K562 (cell line): ENCODE measurements around the gene COPG2. TPM values are rescaled to one million over a fixed set of nuclear protein-coding genes. Genes with fewer than 3 reads are reported as not detected.

Experiments
- ATAC-seq: fragments of 200-7000 bp; cut with Tn5 transposase; 3 replicates; pipeline ENCODE4 v1.9.1; 2020; ENCODE audit warnings: moderate library complexity
- BruUV-seq: library from RNA; stranded (reverse); fragments of 400-500 nt; replicated peaks from 2 replicates; lab custom pipeline; 2021; lab: Mats Ljungman, UMichigan
- CTCF ChIA-PET: fragments of 300-600 bp; formaldehyde crosslinking; extraction: SDS; loops from one replicate; lab custom pipeline; 2021; ENCODE audit warnings: low intra/inter-chr PET ratio; lab: Yijun Ruan, JAX
- POLR2A ChIA-PET: fragments of 300-600, 350-650 bp; sonication (Branson Sonifier 250); formaldehyde crosslinking; extraction: SDS; loops from one replicate; lab custom pipeline; 2021; ENCODE audit warnings: antibody characterized with exemption, inconsistent platforms; lab: Yijun Ruan, JAX
- DNase-seq, 4 experiments: peaks; one replicate each; pipeline versions ENCODE4 v3.0.0 to v3.0.0-alpha.2; 2011 to 2018; ENCODE audit warnings: low spot score in 3 of 4, mixed read lengths in 3 of 4; ENCODE audit errors: extremely low read depth in 1 of 4
- FAIRE-seq: peaks from 2 replicates; lab custom pipeline; 2011; peaks lifted over from hg19 to GRCh38; lab: Jason Lieb, UNC
- H2AFZ ChIP-seq: 2 replicates; pipeline ENCODE4 v1.6.0; 2011; ENCODE audit warnings: low read depth, low read length, control low read depth, inconsistent platforms
- H3K27ac ChIP-seq: fragments of 200-600 bp; 3 replicates; pipeline ENCODE4 v1.8.0; 2011; ENCODE audit warnings: low read depth, mild to moderate bottlenecking, control low read depth, inconsistent platforms, low read length, moderate library complexity, mixed read lengths; ENCODE audit errors: extremely low read depth
- H3K27me3 ChIP-seq, 2 experiments: fragments of 300-600 bp in 1 of 2; 2 replicates in 1 of 2; 3 replicates in 1 of 2; pipeline versions ENCODE4 v1.6.0 to v1.8.0; 2011; ENCODE audit warnings: inconsistent platforms in 2 of 2, low read length in 2 of 2, mild to moderate bottlenecking in 1 of 2, mixed read lengths in 1 of 2, moderate library complexity in 1 of 2; ENCODE audit not compliant: control insufficient read depth in 2 of 2, insufficient read depth in 2 of 2
- H3K36me3 ChIP-seq: fragments of 300-600 bp; 3 replicates; pipeline ENCODE4 v1.8.0; 2011; ENCODE audit warnings: mild to moderate bottlenecking, low read length, inconsistent platforms; ENCODE audit not compliant: control insufficient read depth, insufficient read depth
- H3K4me1 ChIP-seq, 2 experiments: fragments of 200-600 bp in 1 of 2; replicated peaks in 1 of 2; 2 replicates in 1 of 2; 3 replicates in 1 of 2; pipeline versions ENCODE4 v1.5.1 to v1.8.0; 2011; ENCODE audit warnings: inconsistent platforms in 2 of 2, low read length in 2 of 2, mild to moderate bottlenecking in 1 of 2, mixed read lengths in 1 of 2, moderate library complexity in 1 of 2; ENCODE audit not compliant: control insufficient read depth in 2 of 2, insufficient read depth in 2 of 2
- H3K4me2 ChIP-seq: 2 replicates; pipeline ENCODE4 v1.6.1; 2011; ENCODE audit warnings: low read length, control low read depth, inconsistent platforms, mixed read lengths; ENCODE audit not compliant: insufficient read depth
- H3K4me3 ChIP-seq: fragments of 200-600 bp; sonication (generic), shearing (Covaris generic); 2 replicates; pipeline ENCODE4 v1.5.1; 2016; ENCODE audit warnings: control low read depth, inconsistent platforms
- H3K79me2 ChIP-seq: fragments of 200-600 bp; 3 replicates; pipeline ENCODE4 v1.8.0; 2011; ENCODE audit warnings: low read length, inconsistent platforms; ENCODE audit not compliant: control insufficient read depth, insufficient read depth
- H3K9ac ChIP-seq, 2 experiments: 2 replicates each; pipeline versions ENCODE4 v1.6.0 to v1.6.1; 2011; ENCODE audit warnings: low read depth in 2 of 2, low read length in 2 of 2, control low read depth in 1 of 2, inconsistent platforms in 1 of 2, mild to moderate bottlenecking in 1 of 2, mixed read lengths in 1 of 2; ENCODE audit not compliant: insufficient read depth in 1 of 2
- H3K9me1 ChIP-seq: one replicate; pipeline ENCODE4 v1.6.0; 2011; ENCODE audit warnings: inconsistent platforms, mild to moderate bottlenecking, low read length, moderate library complexity; ENCODE audit not compliant: control insufficient read depth, insufficient read depth
- H3K9me3 ChIP-seq: replicated peaks from 2 replicates; pipeline ENCODE4 v1.5.1; 2011; ENCODE audit warnings: low read depth, low read length, inconsistent platforms; ENCODE audit not compliant: control insufficient read depth, insufficient read depth
- H4K20me1 ChIP-seq: replicated peaks from 2 replicates; pipeline ENCODE4 v1.6.1; 2011; ENCODE audit warnings: low read length, inconsistent platforms, mixed read lengths; ENCODE audit not compliant: control insufficient read depth, insufficient read depth
- CBFA2T3 ChIP-seq: fragments of 450-650 bp; IDR thresholded peaks from 2 replicates; pipeline ENCODE4 v1.6.1; 2017
- CBX3 ChIP-seq, 2 experiments: IDR thresholded peaks; 1 replicate in 1 of 2; 2 replicates in 1 of 2; pipeline ENCODE4 v1.6.1; 2012; ENCODE audit warnings: inconsistent platforms in 2 of 2, low read length in 2 of 2, borderline replicate concordance in 1 of 2, control low read depth in 1 of 2
- LEF1 ChIP-seq: fragments of 450-650 bp; IDR thresholded peaks from 2 replicates; pipeline ENCODE4 v1.6.1; 2016; ENCODE audit warnings: mild to moderate bottlenecking
- NCOA6 ChIP-seq: fragments of 450-650 bp; IDR thresholded peaks from 2 replicates; pipeline ENCODE4 v1.6.1; 2017; ENCODE audit warnings: mild to moderate bottlenecking
- POLR2G ChIP-seq: fragments of 200-400 bp; formaldehyde crosslinking; IDR thresholded peaks from 2 replicates; pipeline ENCODE4 v1.6.1; 2017; ENCODE audit warnings: low read depth, mild to moderate bottlenecking, antibody characterized with exemption, low read length, moderate library complexity
- PYGO2 ChIP-seq: fragments of 450-650 bp; IDR thresholded peaks from 2 replicates; pipeline ENCODE4 v1.6.1; 2016; ENCODE audit warnings: mild to moderate bottlenecking, missing genetic modification characterization, moderate library complexity, missing compliant biosample characterization
- TFAM ChIP-seq: fragments of 250-450 bp; sonication (Bioruptor Pico); conservative IDR thresholded peaks from 2 replicates; pipeline ENCODE4 v1.5.0; 2021; ENCODE audit warnings: mild to moderate bottlenecking, moderate library complexity
- TRIM28 ChIP-seq: fragments of 450-650 bp; IDR thresholded peaks from 2 replicates; pipeline ENCODE4 v1.6.1; 2017
- ZFP1 ChIP-seq: fragments of 450-650 bp; formaldehyde crosslinking; IDR thresholded peaks from 2 replicates; pipeline ENCODE4 v1.4.0; 2020; ENCODE audit warnings: mild to moderate bottlenecking, mixed read lengths
- ZNF184 ChIP-seq: sonication (generic); formaldehyde crosslinking; IDR thresholded peaks from 2 replicates; pipeline ENCODE4 v1.5.0; 2020; ENCODE audit warnings: missing genetic modification reagents
- ZNF717 ChIP-seq: fragments of 250-450 bp; sonication (Bioruptor Pico); IDR thresholded peaks from 2 replicates; pipeline ENCODE4 v1.5.0; 2021
- ZSCAN32 ChIP-seq: fragments of 450-650 bp; formaldehyde crosslinking; IDR thresholded peaks from 2 replicates; pipeline ENCODE4 v1.4.0; 2020; ENCODE audit warnings: mild to moderate bottlenecking, moderate library complexity
- WGBS: fragments of 100-300 bp; shearing (Covaris generic); methylation state at CpG from one replicate; pipeline ENCODE4 v1.1.6; 2016; ENCODE audit warnings: low coverage, mixed read lengths; ENCODE audit not compliant: insufficient coverage; ENCODE audit errors: missing lambda C conversion rate; 5-methylcytosine and 5-hydroxymethylcytosine counted together
- in situ Hi-C: fragments of 300-500 bp; cut with MboI; formaldehyde crosslinking; loops from 4 replicates; pipeline ENCODE4 v1.15.0; 2018; ENCODE audit warnings: inconsistent platforms, mixed read lengths
- intact Hi-C: fragments of 100-400 bp; cut with micrococcal nuclease; formaldehyde crosslinking; loops from 2 replicates; pipeline ENCODE4 v1.14.2; 2022
- polyA plus RNA-seq, 8 experiments: library from polyadenylated mRNA; depleted of rRNA in 4 of 8; stranded (reverse) in 5 of 8; unstranded in 3 of 8; fragments of >200 nt; fragmentation: Nextera tagmentation in 2 of 8; fragmentation: Illumina TruSeq in 1 of 8; extraction: Ambion mirVana in 2 of 8; extraction: Trizol in 1 of 8; gene quantifications; 2 replicates each; pipeline versions ENCODE4 v1.2.1 to v1.2.3, GENCODE V29; 2011 to 2014; ENCODE audit warnings: inconsistent platforms in 1 of 8, missing spikeins in 1 of 8
- total RNA-seq, 7 experiments: library from RNA; depleted of rRNA in 6 of 7; stranded (reverse); fragments of >200 nt in 6 of 7; fragmentation: Illumina TruSeq in 2 of 7; extraction: Trizol in 2 of 7; gene quantifications; 2 replicates each; pipeline versions ENCODE4 v1.2.1 to v1.2.3, GENCODE V29; 2011 to 2021; ENCODE audit warnings: low replicate concordance in 1 of 7

Gene COPG2
- total and polyA plus RNA-seq, 9 of the 15 experiments (the other 6 are each of a cell fraction or from before 2014, with no cell fraction given), result 6.6 to 104 (median 32.5) TPM

DNA sequence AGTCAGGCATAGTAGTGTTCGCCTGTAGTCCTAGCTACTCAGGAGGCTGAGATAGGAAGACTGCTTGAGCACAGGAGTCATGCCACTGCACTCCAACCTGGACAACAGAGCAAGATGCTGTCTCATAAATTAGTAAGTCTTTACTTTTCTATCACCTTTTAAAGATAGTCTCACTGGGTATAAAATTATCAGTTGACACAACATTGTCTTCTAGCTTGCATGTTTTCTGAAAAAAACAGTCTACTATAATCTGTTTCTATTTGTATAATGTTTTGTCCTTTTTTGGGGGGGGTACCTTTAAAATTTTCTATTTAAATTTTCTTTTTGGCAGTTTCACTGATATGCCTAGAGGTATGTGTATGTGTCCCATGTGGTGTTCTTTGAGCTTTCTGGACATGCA lies 39.6 kb downstream of the COPG2 start:
- H2AFZ ChIP-seq, result no peak overlapping the region
- H3K27me3 ChIP-seq, result no peaks in the 10 kb centered on the region
- no peaks in the 10 kb centered on the region for H3K9me1 ChIP-seq
- ATAC-seq (no peak), DNase-seq (no peak), FAIRE-seq (peak; percentile 6)
- H3K36me3 ChIP-seq, result no peaks in the 10 kb centered on the region
- TF ChIP-seq ZFP1 (CRISPR knock-in tag) (peak; percentile 93), TRIM28 (0 out of 2 replicates have a peak, but pooled peaks have one; percentile 27), ZNF184 (CRISPR knock-in tag) (no peak), NCOA6 (no peak), CBFA2T3 (no peak), ZSCAN32 (no peak), PYGO2 (tag) (no peak), TFAM (CRISPR knock-in tag) (no peak), ZNF717 (no peak), LEF1 (no peak), CBX3 (IDR thresholded peaks at IDR 0.05; ENCODE audit: borderline replicate concordance in 1 of 2, low read length in 2 of 2) (0 out of 3 replicates have a peak, but pooled peaks of 1 of the 2 experiments have one; percentile 14), POLR2G (no peak)
- intact Hi-C loops (no loop called here), in situ Hi-C loops (no loop called here)
- no peak overlapping the region for H3K27ac ChIP-seq
- no peaks in the 10 kb centered on the region for H4K20me1 ChIP-seq
- no TSS peak for BruUV-seq
- WGBS, result 95% methylated on average over 1 of the region's 1 CpG
- no peaks in the 10 kb centered on the region for H3K79me2 ChIP-seq
- CTCF ChIA-PET, result no interaction called here
- H3K9me3 ChIP-seq, result peaks cover 8% of the 10 kb centered on the region; the same call in 1 of the 2 replicates
- POLR2A ChIA-PET, result interaction anchor here (1.2 kb wide), 1 partner anchor 10 kb away, joined by 4 read pairs; no protein-coding TSS in a partner anchor
- H3K4me1 ChIP-seq, result no peaks in the 10 kb centered on the region
- H3K4me2 ChIP-seq, result no peak overlapping the region
- H3K4me3 ChIP-seq, result no peak overlapping the region
- H3K9ac ChIP-seq, result no peak overlapping the region
